SU-DHL-6 (cell line): ENCODE data around the gene GIT2.
A peak's percentile ranks its signal among the peaks of the same experiment; 100 is the strongest.

Source experiments
- H2AFZ ChIP-seq: fragments of 200-600 bp; sonication (generic); 2 replicates; pipeline ENCODE4 v1.6.1; 2014; ENCODE audit warnings: low read depth, mild to moderate bottlenecking, moderate library complexity, mixed read lengths, antibody characterized with exemption, low read length; ENCODE audit not compliant: severe bottlenecking
- H3F3A ChIP-seq: fragments of 200-600 bp; shearing (Covaris generic); 2 replicates; pipeline ENCODE4 v1.6.0; 2016; ENCODE audit warnings: antibody characterized with exemption, mild to moderate bottlenecking; ENCODE audit not compliant: insufficient read depth
- H3K27ac ChIP-seq: fragments of 200-600 bp; sonication (generic); 2 replicates; pipeline ENCODE4 v1.5.1; 2016; ENCODE audit warnings: low read depth, mild to moderate bottlenecking, low read length, moderate library complexity, mixed read lengths
- H3K27me3 ChIP-seq: fragments of 200-600 bp; sonication (generic), shearing (Covaris generic); 2 replicates; pipeline ENCODE4 v1.6.0; 2014; ENCODE audit warnings: mild to moderate bottlenecking, low read length
- H3K36me3 ChIP-seq: fragments of 200-600 bp; sonication (generic); 2 replicates; pipeline ENCODE4 v1.6.1; 2014; ENCODE audit warnings: mild to moderate bottlenecking, low read length, mixed read lengths
- H3K4me2 ChIP-seq: fragments of 300-600, 200-600 bp; shearing (Covaris generic), sonication (generic); 2 replicates; pipeline ENCODE4 v1.6.0; 2014; ENCODE audit warnings: low read length, low read depth, mild to moderate bottlenecking; ENCODE audit not compliant: poor library complexity, severe bottlenecking
- H3K4me3 ChIP-seq: fragments of 200-600 bp; sonication (generic); 2 replicates; pipeline ENCODE4 v1.5.1; 2014; ENCODE audit warnings: antibody characterized with exemption, low read length, mild to moderate bottlenecking, mixed read lengths; ENCODE audit not compliant: insufficient read depth, poor library complexity, severe bottlenecking
- H3K79me2 ChIP-seq: fragments of 200-600 bp; sonication (generic); 2 replicates; pipeline ENCODE4 v1.6.1; 2014; ENCODE audit warnings: mild to moderate bottlenecking, low read length, moderate library complexity; ENCODE audit not compliant: insufficient read depth
- H3K9ac ChIP-seq: fragments of 200-600 bp; sonication (generic); 2 replicates; pipeline ENCODE4 v1.7.0; 2014; ENCODE audit warnings: mild to moderate bottlenecking, low read length
- H3K9me2 ChIP-seq: fragments of 200-600 bp; sonication (generic); replicated peaks from 2 replicates; pipeline ENCODE4 v1.6.1; 2014; ENCODE audit warnings: low read length; ENCODE audit not compliant: insufficient read depth
- H3K9me3 ChIP-seq: fragments of 200-600 bp; sonication (generic); 2 replicates; pipeline ENCODE4 v1.6.1; 2014; ENCODE audit warnings: low read length, mixed read lengths; ENCODE audit not compliant: insufficient read depth
- H4K20me1 ChIP-seq: fragments of 200-600 bp; sonication (generic); 2 replicates; pipeline ENCODE4 v1.6.1; 2014; ENCODE audit warnings: low read depth, mild to moderate bottlenecking, antibody characterized with exemption, low read length, moderate library complexity, mixed read lengths
- CTCF ChIP-seq: fragments of 200-600 bp; sonication (generic); IDR thresholded peaks from one replicate; pipeline ENCODE4 v1.5.1; 2017; ENCODE audit warnings: antibody characterized with exemption, mild to moderate bottlenecking, low read length, moderate library complexity; ENCODE audit not compliant: insufficient read depth, poor library complexity, severe bottlenecking
- EZH2phosphoT487 ChIP-seq: fragments of 200-600 bp; sonication (generic), shearing (Covaris generic); conservative IDR thresholded peaks from 2 replicates; pipeline ENCODE4 v1.6.1; 2018; ENCODE audit warnings: mild to moderate bottlenecking, antibody characterized with exemption, low read length, moderate library complexity, mixed read lengths

GIT2 gene

GRCh38 chr12:110015132-110015531, 19.0 kb upstream of the GIT2 start:
- no peak overlapping the region for H3K4me2 ChIP-seq
- no peak overlapping the region for H3K9ac ChIP-seq

GRCh38 chr12:110012659-110013058, 16.5 kb upstream of the GIT2 start:
- peaks cover 34% of the 10 kb centered on the region for H3K36me3 ChIP-seq
- peak overlapping the region; percentile 15; the same call in 1 of the 2 replicates for H3K9ac ChIP-seq
- no peak for TF ChIP-seq CTCF
- no peaks in the 10 kb centered on the region for H3K27me3 ChIP-seq
- peak overlapping the region; percentile 97 for H3K27ac ChIP-seq
- H3K9me3 ChIP-seq = no peaks in the 10 kb centered on the region
- peaks cover 49% of the 10 kb centered on the region for H3F3A ChIP-seq
- no peaks in the 10 kb centered on the region; the same call in 1 of the 2 replicates for H4K20me1 ChIP-seq
- no peak overlapping the region for H3K4me3 ChIP-seq
- peaks cover 78% of the 10 kb centered on the region for H3K79me2 ChIP-seq
- no peak overlapping the region for H2AFZ ChIP-seq
- no peaks in the 10 kb centered on the region for H3K9me2 ChIP-seq
- peak overlapping the region; percentile 84 for H3K4me2 ChIP-seq

More at GRCh38 chr12:110015132-110015531, 19.0 kb upstream of the GIT2 start:
- H4K20me1 ChIP-seq = no peaks in the 10 kb centered on the region; the same call in none of the 2 replicates
- no peaks in the 10 kb centered on the region for H3K27me3 ChIP-seq
- peak overlapping the region; percentile 18; the same call in 1 of the 2 replicates for H3K27ac ChIP-seq
- H2AFZ ChIP-seq = no peak overlapping the region
- peaks cover 80% of the 10 kb centered on the region for H3K79me2 ChIP-seq
- no peak for TF ChIP-seq EZH2phosphoT487
- TF ChIP-seq CTCF = no peak
- peaks cover 52% of the 10 kb centered on the region for H3K36me3 ChIP-seq
- H3K9me2 ChIP-seq = no peaks in the 10 kb centered on the region
- no peaks in the 10 kb centered on the region for H3K9me3 ChIP-seq
- no peak overlapping the region for H3K4me3 ChIP-seq
- peaks cover 33% of the 10 kb centered on the region for H3F3A ChIP-seq

- H3K27me3 ChIP-seq = no peaks in the 10 kb centered on the region
- H4K20me1 ChIP-seq = no peaks in the 10 kb centered on the region; the same call in 1 of the 2 replicates
- no peak overlapping the region for H2AFZ ChIP-seq
- peaks cover 81% of the 10 kb centered on the region for H3K79me2 ChIP-seq
- no peaks in the 10 kb centered on the region for H3K9me3 ChIP-seq
- TF ChIP-seq EZH2phosphoT487 (no peak), CTCF (no peak)
- H3K4me2 ChIP-seq = peak overlapping the region; percentile 84
- peak overlapping the region; percentile 97 for H3K27ac ChIP-seq
- no peaks in the 10 kb centered on the region for H3K9me2 ChIP-seq
- peaks cover 30% of the 10 kb centered on the region for H3K36me3 ChIP-seq
- H3F3A ChIP-seq = peaks cover 51% of the 10 kb centered on the region
- H3K4me3 ChIP-seq = peak overlapping the region; percentile 44
- H3K9ac ChIP-seq = peak overlapping the region; percentile 48
Observed at GRCh38 chr12:110012137-110012536, 16.0 kb upstream of the GIT2 start.
